ENCODE measurements around the gene GULP1. TPM values are rescaled to one million over a fixed set of nuclear protein-coding genes. Genes with fewer than 3 reads are reported as not detected.
A peak's percentile ranks its signal among the peaks of the same experiment; 100 is the strongest.

Gene GULP1
- total and polyA plus RNA-seq, 2 experiments from 2014 or later: 94.6 to 181 TPM

- TF ChIP-seq EZH2phosphoT487 (IDR thresholded peaks at IDR 0.05; ENCODE audit: unreplicated experiment) (no peak), EZH2 (IDR thresholded peaks at IDR 0.05; ENCODE audit: low read depth, unreplicated experiment) (no peak)
Observed at GRCh38 chr2:188307850-188308283, 16.2 kb downstream of the GULP1 start (continued).

- H2AFZ ChIP-seq: no peak overlapping the region
- H3K4me2 ChIP-seq: no peak overlapping the region
- H3K27me3 ChIP-seq (ENCODE audit: insufficient read depth): no peaks in the 10 kb centered on the region
- no peaks in the 10 kb centered on the region for H3K36me3 ChIP-seq (ENCODE audit: insufficient read depth)
- H3K36me3 Mint-ChIP-seq (ENCODE audit: low read depth): peaks cover 47% of the 10 kb centered on the region
- peaks cover 9% of the 10 kb centered on the region for H3K27me3 Mint-ChIP-seq (ENCODE audit: insufficient read depth, low read depth, poor library complexity)
- no peaks in the 10 kb centered on the region for H3F3A ChIP-seq (replicated peaks; ENCODE audit: low read depth)
- no peak overlapping the region for H3K4me3 Mint-ChIP-seq
- peak overlapping the region; percentile 21; the same call in 1 of the 2 replicates for H3K27ac Mint-ChIP-seq
- TF ChIP-seq JUNB (IDR thresholded peaks at IDR 0.05; ENCODE audit: unreplicated experiment) (no peak), POLR2AphosphoS5 (IDR thresholded peaks at IDR 0.05; ENCODE audit: low read depth) (no peak), CREB1 (CRISPR knock-in tag; IDR thresholded peaks at IDR 0.05; ENCODE audit: low read depth) (no peak), STAT1 (IDR thresholded peaks at IDR 0.05; ENCODE audit: unreplicated experiment) (no peak), CTCF (conservative IDR thresholded peaks at IDR 0.05; ENCODE audit: low read depth in 2 of 2) (no peak), ZNF114 (CRISPR knock-in tag; IDR thresholded peaks at IDR 0.05) (no peak), EZH2 (IDR thresholded peaks at IDR 0.05; ENCODE audit: low read depth, unreplicated experiment) (no peak), EZH2phosphoT487 (IDR thresholded peaks at IDR 0.05; ENCODE audit: unreplicated experiment) (no peak), NANOG (IDR thresholded peaks at IDR 0.05; ENCODE audit: borderline replicate concordance) (no peak), ZNF462 (CRISPR knock-in tag; IDR thresholded peaks at IDR 0.05) (no peak), ETS1 (IDR thresholded peaks at IDR 0.05) (no peak)
- no peaks in the 10 kb centered on the region for H3K9me2 ChIP-seq (ENCODE audit: insufficient read depth)
- 0 out of 2 replicates have a peak overlapping the region, but pooled peaks have one; percentile 1 for H3K27ac ChIP-seq (ENCODE audit: low read depth)
- no peak for DNase-seq (ENCODE audit: low spot score)
- H4K20me1 ChIP-seq (replicated peaks; ENCODE audit: insufficient read depth): no peaks in the 10 kb centered on the region
- H3K4me1 Mint-ChIP-seq: peaks cover 60% of the 10 kb centered on the region
- no peak overlapping the region for H3K4me3 ChIP-seq
- ATAC-seq: no peak
- peaks cover 95% of the 10 kb centered on the region for H3K79me2 ChIP-seq (replicated peaks; ENCODE audit: insufficient read depth)
- peaks cover 54% of the 10 kb centered on the region for H3K4me1 ChIP-seq (ENCODE audit: insufficient read depth)
- H3K9me3 Mint-ChIP-seq: peaks cover 14% of the 10 kb centered on the region
Observed at GRCh38 chr2:188308483-188308882, 16.8 kb downstream of the GULP1 start.

Measured in GM23338 (cell line).